IMR-90 (cell line): Measurements from ENCODE around the gene ZC3H12D. TPM values are rescaled to one million over a fixed set of nuclear protein-coding genes. Genes with fewer than 3 reads are reported as not detected.

Experiments used
- ATAC-seq: fragments of 200-7000 bp; cut with Tn5 transposase; 2 replicates; pipeline ENCODE4 v1.9.1; 2020; ENCODE audit warnings: low read depth, mild to moderate bottlenecking, moderate library complexity
- BruUV-seq: library from RNA; stranded (reverse); fragments of 400-500 nt; replicated peaks from 2 replicates; lab custom pipeline; 2021; lab: Mats Ljungman, UMichigan
- CTCF ChIA-PET: fragments of 300-600 bp; formaldehyde crosslinking; extraction: SDS; loops from one replicate; lab custom pipeline; 2021; ENCODE audit warnings: antibody characterized with exemption; lab: Yijun Ruan, JAX
- POLR2A ChIA-PET: fragments of 300-600 bp; sonication (Branson Sonifier 250); formaldehyde crosslinking; loops from one replicate; lab custom pipeline; 2022; ENCODE audit warnings: antibody characterized with exemption; ENCODE audit not compliant: unreplicated experiment; lab: Charles Lee
- DNase-seq: peaks from one replicate; pipeline ENCODE4 v3.0.0; 2013
- H2AFZ ChIP-seq: replicated peaks from 2 replicates; pipeline ENCODE3; 2013; ENCODE audit warnings: low read length, mild to moderate bottlenecking; ENCODE audit not compliant: poor library complexity
- H2AK5ac ChIP-seq: 2 replicates; pipeline ENCODE4 v1.6.1; 2013; ENCODE audit warnings: low read depth, low read length, inconsistent platforms
- H2AK9ac ChIP-seq: replicated peaks from 2 replicates; pipeline ENCODE3; 2013; ENCODE audit warnings: mild to moderate bottlenecking, low read depth, low read length, moderate library complexity; ENCODE audit not compliant: poor library complexity
- H2BK120ac ChIP-seq: 2 replicates; pipeline ENCODE4 v1.6.1; 2013; ENCODE audit warnings: low read depth, low read length, inconsistent platforms
- H2BK15ac ChIP-seq: 3 replicates; pipeline ENCODE4 v1.6.1; 2013; ENCODE audit warnings: low read depth, low read length, inconsistent platforms
- H2BK20ac ChIP-seq: 2 replicates; pipeline ENCODE4 v1.6.1; 2013; ENCODE audit warnings: low read depth, mild to moderate bottlenecking, inconsistent platforms, low read length, moderate library complexity
- H2BK5ac ChIP-seq: 2 replicates; pipeline ENCODE4 v1.6.1; 2013; ENCODE audit warnings: mild to moderate bottlenecking, low read depth, low read length, inconsistent platforms; ENCODE audit not compliant: poor library complexity, severe bottlenecking
- H3K14ac ChIP-seq: replicated peaks from 2 replicates; pipeline ENCODE4 v1.6.1; 2013; ENCODE audit warnings: low read depth, low read length, inconsistent platforms
- H3K18ac ChIP-seq: 2 replicates; pipeline ENCODE4 v1.6.1; 2013; ENCODE audit warnings: low read depth, low read length, control low read depth
- H3K23ac ChIP-seq: 2 replicates; pipeline ENCODE4 v1.6.1; 2013; ENCODE audit warnings: low read depth, low read length, inconsistent platforms
- H3K27ac ChIP-seq: 2 replicates; pipeline ENCODE4 v1.5.1; 2013; ENCODE audit warnings: mild to moderate bottlenecking, control low read depth, low read length; ENCODE audit not compliant: insufficient read depth
- H3K27me3 ChIP-seq: 2 replicates; pipeline ENCODE4 v1.6.1; 2013; ENCODE audit warnings: low read length; ENCODE audit not compliant: control insufficient read depth, insufficient read depth
- H3K36me3 ChIP-seq: 2 replicates; pipeline ENCODE4 v1.6.1; 2013; ENCODE audit warnings: low read length, mixed read lengths; ENCODE audit not compliant: control insufficient read depth, insufficient read depth
- H3K4ac ChIP-seq: 2 replicates; pipeline ENCODE4 v1.6.1; 2013; ENCODE audit warnings: low read depth, low read length, inconsistent platforms
- H3K4me1 ChIP-seq: 2 replicates; pipeline ENCODE4 v1.6.1; 2013; ENCODE audit warnings: low read length, mixed read lengths; ENCODE audit not compliant: control insufficient read depth, insufficient read depth
- H3K4me2 ChIP-seq: 2 replicates; pipeline ENCODE4 v1.6.1; 2013; ENCODE audit warnings: low read depth, mild to moderate bottlenecking, control low read depth, low read length, moderate library complexity
- H3K4me3 ChIP-seq: 2 replicates; pipeline ENCODE4 v1.5.1; 2013; ENCODE audit warnings: low read depth, mild to moderate bottlenecking, control low read depth, low read length, moderate library complexity; ENCODE audit not compliant: insufficient read depth
- H3K56ac ChIP-seq: 2 replicates; pipeline ENCODE4 v1.6.1; 2013; ENCODE audit warnings: low read length, inconsistent platforms; ENCODE audit not compliant: insufficient read depth; ENCODE audit errors: extremely low read depth
- H3K79me1 ChIP-seq, 2 experiments: 2 replicates each; pipeline ENCODE4 v1.6.1; 2013; ENCODE audit warnings: low read length in 2 of 2, inconsistent platforms in 1 of 2, low read depth in 1 of 2
- H3K9ac ChIP-seq: 2 replicates; pipeline ENCODE4 v1.6.1; 2013; ENCODE audit warnings: low read depth, low read length, control low read depth
- H3K9me1 ChIP-seq: 2 replicates; pipeline ENCODE4 v1.6.1; 2013; ENCODE audit warnings: low read length, inconsistent platforms; ENCODE audit not compliant: insufficient read depth
- H3K9me3 ChIP-seq: 2 replicates; pipeline ENCODE4 v1.6.1; 2013; ENCODE audit warnings: low read length; ENCODE audit not compliant: control insufficient read depth, insufficient read depth
- H4K20me1 ChIP-seq: 2 replicates; pipeline ENCODE4 v1.6.1; 2013; ENCODE audit warnings: low read length, inconsistent platforms; ENCODE audit not compliant: insufficient read depth
- H4K5ac ChIP-seq: 2 replicates; pipeline ENCODE4 v1.6.1; 2013; ENCODE audit warnings: mild to moderate bottlenecking, low read depth, low read length, control low read depth
- H4K8ac ChIP-seq, 2 experiments: 2 replicates each; pipeline ENCODE4 v1.6.1; 2013; ENCODE audit warnings: low read depth in 2 of 2, low read length in 2 of 2, control low read depth in 1 of 2, inconsistent platforms in 1 of 2
- H4K91ac ChIP-seq: 2 replicates; pipeline ENCODE4 v1.6.1; 2013; ENCODE audit warnings: low read depth, low read length, inconsistent platforms; ENCODE audit not compliant: insufficient read depth
- BHLHE40 ChIP-seq: fragments of 150-350 bp; IDR thresholded peaks from 2 replicates; pipeline ENCODE4 v1.6.1; 2016; ENCODE audit warnings: mild to moderate bottlenecking, low read depth, low read length
- CHD1 ChIP-seq: IDR thresholded peaks from 2 replicates; pipeline ENCODE4 v1.6.1; 2012; ENCODE audit warnings: low read depth, low read length, improper control_type of control experiment
- FOS ChIP-seq: fragments of 150-350 bp; IDR thresholded peaks from 2 replicates; pipeline ENCODE4 v1.6.1; 2016; ENCODE audit warnings: low read depth, low read length
- MAFK ChIP-seq: IDR thresholded peaks from 2 replicates; pipeline ENCODE4 v1.6.1; 2012; ENCODE audit warnings: low read depth, low read length, improper control_type of control experiment
- MAZ ChIP-seq: IDR thresholded peaks from 2 replicates; pipeline ENCODE4 v1.6.1; 2012; ENCODE audit warnings: low read depth, mild to moderate bottlenecking, low read length, improper control_type of control experiment, moderate library complexity, borderline replicate concordance
- NFE2L2 ChIP-seq: fragments of 150-350 bp; IDR thresholded peaks from 2 replicates; pipeline ENCODE4 v1.6.1; 2016; ENCODE audit warnings: low read depth, mild to moderate bottlenecking, low read length
- POLR2A ChIP-seq: IDR thresholded peaks from 2 replicates; pipeline ENCODE4 v1.6.1; 2012; ENCODE audit warnings: mild to moderate bottlenecking, low read depth, low read length
- RAD21 ChIP-seq: IDR thresholded peaks from 2 replicates; pipeline ENCODE4 v1.6.1; 2012; ENCODE audit warnings: low read length, improper control_type of control experiment
- RFX5 ChIP-seq: IDR thresholded peaks from 2 replicates; pipeline ENCODE4 v1.8.0; 2012; ENCODE audit warnings: low read depth, mild to moderate bottlenecking, low read length, moderate library complexity
- SMC3 ChIP-seq: fragments of 150-350 bp; IDR thresholded peaks from 2 replicates; pipeline ENCODE4 v1.6.1; 2016; ENCODE audit warnings: low read depth, mild to moderate bottlenecking, antibody characterized with exemption, low read length, moderate library complexity
- WGBS, 2 experiments: methylation state at CpG; one replicate each; pipeline versions ENCODE4 v1.1.5 to v1.1.7; 2013; ENCODE audit warnings: missing lambda C conversion rate in 2 of 2; ENCODE audit not compliant: insufficient read length in 1 of 2; ENCODE audit errors: extremely low coverage in 2 of 2; 5-methylcytosine and 5-hydroxymethylcytosine counted together
- dilution Hi-C: fragments of 300-500 bp; cut with HindIII; formaldehyde crosslinking; loops from one replicate; pipeline ENCODE4 v1.14.3; 2018; ENCODE audit warnings: low sequenced_read_pairs; ENCODE audit not compliant: unreplicated experiment
- in situ Hi-C: fragments of 300-500 bp; cut with MboI; formaldehyde crosslinking; loops from 3 replicates; pipeline ENCODE4 v1.14.3; 2019; ENCODE audit warnings: low sequenced_read_pairs, inconsistent platforms, mixed read lengths
- intact Hi-C: fragments of 100-400 bp; cut with micrococcal nuclease; formaldehyde crosslinking; loops from 2 replicates; pipeline ENCODE4 v1.10.0; 2022
- polyA plus RNA-seq, 3 experiments: library from polyadenylated mRNA; depleted of rRNA; stranded (reverse); fragments of >200 nt; gene quantifications; 2 replicates each; pipeline ENCODE4 v1.2.3, GENCODE V29; 2012; ENCODE audit warnings: low replicate concordance in 1 of 3
- total RNA-seq: library from RNA; depleted of rRNA; stranded (reverse); fragments of >200 nt; gene quantifications from 2 replicates; pipeline ENCODE4 v1.2.3, GENCODE V29; 2012
- TF ChIP-seq, protein P1 (sequence below): conservative IDR thresholded peaks from 2 replicates; pipeline ENCODE4 v1.5.1; 2012; ENCODE audit warnings: mild to moderate bottlenecking, low read depth, low read length, improper control_type of control experiment
- TF ChIP-seq, protein P2 (sequence below): fragments of 150-350 bp; IDR thresholded peaks from 2 replicates; pipeline ENCODE4 v1.6.1; 2016; ENCODE audit warnings: low read depth, mild to moderate bottlenecking, low read length, moderate library complexity, borderline replicate concordance
- TF ChIP-seq, protein P3 (sequence below): fragments of 150-350 bp; IDR thresholded peaks from 2 replicates; pipeline ENCODE4 v1.6.1; 2017; ENCODE audit warnings: mild to moderate bottlenecking, antibody characterized with exemption, low read length, low read depth

The ZC3H12D gene
- total and polyA plus RNA-seq, 2 of the 4 experiments (the other 2 are of a cell fraction), result under 0.01 to 0.12 TPM

DNA sequence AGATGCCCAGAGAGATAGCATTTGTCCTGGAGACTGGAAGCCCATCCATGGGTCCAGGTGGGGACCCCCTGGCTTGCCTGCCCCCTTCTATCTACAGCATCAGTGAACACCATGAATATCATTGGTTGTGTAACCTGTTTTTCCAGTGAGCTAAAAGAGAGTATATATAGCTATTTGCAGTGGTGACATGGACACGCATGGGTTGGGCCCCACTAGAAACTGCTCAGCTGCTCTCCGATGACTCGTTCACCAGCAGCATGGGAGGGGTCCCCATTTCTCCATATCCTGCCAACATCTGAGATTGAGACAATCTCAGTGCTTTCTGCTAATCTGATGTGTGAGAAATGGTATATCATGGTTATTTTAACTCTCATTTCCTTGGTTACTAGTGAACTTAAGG, 4.0 kb upstream of the ZC3H12D start:
- Histone ChIP-seq H3K14ac (no peak overlapping the region), H2AK9ac (peak overlapping the region; percentile 19), H4K8ac (no peak overlapping the region), H3K4me2 (no peak overlapping the region), H3K27ac (no peak overlapping the region), H2AK5ac (no peak overlapping the region), H3K18ac (no peak overlapping the region), H3K9me1 (no peaks in the 10 kb centered on the region; the same call in 1 of the 2 replicates), H4K5ac (no peak overlapping the region), H2AFZ (no peak overlapping the region), H3K4ac (no peak overlapping the region), H3K79me1 (no peaks in the 10 kb centered on the region), H2BK120ac (no peak overlapping the region), H3K56ac (no peak overlapping the region), H2BK20ac (no peak overlapping the region), H3K9me3 (no peaks in the 10 kb centered on the region), H2BK5ac (no peak overlapping the region), H3K9ac (no peak overlapping the region), H3K27me3 (no peaks in the 10 kb centered on the region; the same call in 1 of the 2 replicates), H3K4me3 (no peak overlapping the region), H3K23ac (no peak overlapping the region), H3K36me3 (no peaks in the 10 kb centered on the region), H4K20me1 (no peaks in the 10 kb centered on the region), H3K4me1 (peaks cover 5% of the 10 kb centered on the region; the same call in 1 of the 2 replicates), H2BK15ac (no peak overlapping the region), H4K91ac (no peak overlapping the region)
- POLR2A ChIA-PET, result no interaction called here
- BruUV-seq, result no TSS peak
- dilution Hi-C loops, result no loop called here
- in situ Hi-C loops, result no loop called here
- ATAC-seq, result no peak
- intact Hi-C loops, result no loop called here
- WGBS, 2 experiments, result 100% methylated on average over 1 of the region's 3 CpGs; no CpG with 5 or more reads in 1 of the 2 experiments
- no peak for DNase-seq
- CTCF ChIA-PET, result no interaction called here
- TF ChIP-seq POLR2A (no peak), NFE2L2 (no peak), BHLHE40 (no peak), RFX5 (no peak), CHD1 (no peak), SMC3 (no peak), MAFK (no peak), RAD21 (no peak), MAZ (no peak), FOS (no peak)
- TF ChIP-seq, protein P1, sequence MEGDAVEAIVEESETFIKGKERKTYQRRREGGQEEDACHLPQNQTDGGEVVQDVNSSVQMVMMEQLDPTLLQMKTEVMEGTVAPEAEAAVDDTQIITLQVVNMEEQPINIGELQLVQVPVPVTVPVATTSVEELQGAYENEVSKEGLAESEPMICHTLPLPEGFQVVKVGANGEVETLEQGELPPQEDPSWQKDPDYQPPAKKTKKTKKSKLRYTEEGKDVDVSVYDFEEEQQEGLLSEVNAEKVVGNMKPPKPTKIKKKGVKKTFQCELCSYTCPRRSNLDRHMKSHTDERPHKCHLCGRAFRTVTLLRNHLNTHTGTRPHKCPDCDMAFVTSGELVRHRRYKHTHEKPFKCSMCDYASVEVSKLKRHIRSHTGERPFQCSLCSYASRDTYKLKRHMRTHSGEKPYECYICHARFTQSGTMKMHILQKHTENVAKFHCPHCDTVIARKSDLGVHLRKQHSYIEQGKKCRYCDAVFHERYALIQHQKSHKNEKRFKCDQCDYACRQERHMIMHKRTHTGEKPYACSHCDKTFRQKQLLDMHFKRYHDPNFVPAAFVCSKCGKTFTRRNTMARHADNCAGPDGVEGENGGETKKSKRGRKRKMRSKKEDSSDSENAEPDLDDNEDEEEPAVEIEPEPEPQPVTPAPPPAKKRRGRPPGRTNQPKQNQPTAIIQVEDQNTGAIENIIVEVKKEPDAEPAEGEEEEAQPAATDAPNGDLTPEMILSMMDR, result no peak
- TF ChIP-seq, protein P2, sequence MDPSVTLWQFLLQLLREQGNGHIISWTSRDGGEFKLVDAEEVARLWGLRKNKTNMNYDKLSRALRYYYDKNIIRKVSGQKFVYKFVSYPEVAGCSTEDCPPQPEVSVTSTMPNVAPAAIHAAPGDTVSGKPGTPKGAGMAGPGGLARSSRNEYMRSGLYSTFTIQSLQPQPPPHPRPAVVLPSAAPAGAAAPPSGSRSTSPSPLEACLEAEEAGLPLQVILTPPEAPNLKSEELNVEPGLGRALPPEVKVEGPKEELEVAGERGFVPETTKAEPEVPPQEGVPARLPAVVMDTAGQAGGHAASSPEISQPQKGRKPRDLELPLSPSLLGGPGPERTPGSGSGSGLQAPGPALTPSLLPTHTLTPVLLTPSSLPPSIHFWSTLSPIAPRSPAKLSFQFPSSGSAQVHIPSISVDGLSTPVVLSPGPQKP, result no peak
- TF ChIP-seq, protein P3, sequence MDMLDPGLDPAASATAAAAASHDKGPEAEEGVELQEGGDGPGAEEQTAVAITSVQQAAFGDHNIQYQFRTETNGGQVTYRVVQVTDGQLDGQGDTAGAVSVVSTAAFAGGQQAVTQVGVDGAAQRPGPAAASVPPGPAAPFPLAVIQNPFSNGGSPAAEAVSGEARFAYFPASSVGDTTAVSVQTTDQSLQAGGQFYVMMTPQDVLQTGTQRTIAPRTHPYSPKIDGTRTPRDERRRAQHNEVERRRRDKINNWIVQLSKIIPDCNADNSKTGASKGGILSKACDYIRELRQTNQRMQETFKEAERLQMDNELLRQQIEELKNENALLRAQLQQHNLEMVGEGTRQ, result no peak
